ENCODE results near the gene TERT.

- TF ChIP-seq CTCF (tag by site-specific recombination; IDR thresholded peaks at IDR 0.05) (no peak), REST (tag by site-specific recombination; IDR thresholded peaks at IDR 0.05) (no peak), OVOL3 (tag by site-specific recombination; IDR thresholded peaks at IDR 0.05) (no peak), KLF16 (tag by site-specific recombination; IDR thresholded peaks at IDR 0.05) (no peak), ZSCAN30 (tag by site-specific recombination; IDR thresholded peaks at IDR 0.05) (no peak)
These were observed 80.0 kb downstream of the TERT start for GRCh38 chr5:1214936-1215220.
